Nephron progenitor cell (in vitro differentiated cells): ENCODE data around the gene PKM.

Experiments used
- DNase-seq: peaks from one replicate; pipeline ENCODE4 v3.0.0; 2021
- H3K27ac Mint-ChIP-seq: 2 replicates; pipeline ENCODE4 v1.8.0; 2021; ENCODE audit warnings: mild to moderate bottlenecking, moderate library complexity, mixed read lengths
- H3K27me3 Mint-ChIP-seq: 2 replicates; pipeline ENCODE4 v1.8.0; 2021; ENCODE audit warnings: mild to moderate bottlenecking, low read depth, mixed read lengths; ENCODE audit not compliant: poor library complexity
- H3K36me3 Mint-ChIP-seq: 2 replicates; pipeline ENCODE4 v1.8.0; 2021; ENCODE audit warnings: low read depth, mixed read lengths
- H3K4me1 Mint-ChIP-seq: 2 replicates; pipeline ENCODE4 v1.8.0; 2021; ENCODE audit warnings: mixed read lengths
- H3K4me3 Mint-ChIP-seq: 2 replicates; pipeline ENCODE4 v1.8.0; 2021; ENCODE audit warnings: mild to moderate bottlenecking, moderate library complexity, mixed read lengths
- H3K9me3 Mint-ChIP-seq: 2 replicates; pipeline ENCODE4 v1.8.0; 2021; ENCODE audit warnings: mild to moderate bottlenecking, moderate library complexity, mixed read lengths
- TF ChIP-seq, protein P1 (sequence below): fragments of 200-600 bp; sonication (generic); IDR thresholded peaks from 2 replicates; pipeline ENCODE4 v1.5.0; 2021; ENCODE audit warnings: antibody characterized with exemption

The PKM gene

DNA sequence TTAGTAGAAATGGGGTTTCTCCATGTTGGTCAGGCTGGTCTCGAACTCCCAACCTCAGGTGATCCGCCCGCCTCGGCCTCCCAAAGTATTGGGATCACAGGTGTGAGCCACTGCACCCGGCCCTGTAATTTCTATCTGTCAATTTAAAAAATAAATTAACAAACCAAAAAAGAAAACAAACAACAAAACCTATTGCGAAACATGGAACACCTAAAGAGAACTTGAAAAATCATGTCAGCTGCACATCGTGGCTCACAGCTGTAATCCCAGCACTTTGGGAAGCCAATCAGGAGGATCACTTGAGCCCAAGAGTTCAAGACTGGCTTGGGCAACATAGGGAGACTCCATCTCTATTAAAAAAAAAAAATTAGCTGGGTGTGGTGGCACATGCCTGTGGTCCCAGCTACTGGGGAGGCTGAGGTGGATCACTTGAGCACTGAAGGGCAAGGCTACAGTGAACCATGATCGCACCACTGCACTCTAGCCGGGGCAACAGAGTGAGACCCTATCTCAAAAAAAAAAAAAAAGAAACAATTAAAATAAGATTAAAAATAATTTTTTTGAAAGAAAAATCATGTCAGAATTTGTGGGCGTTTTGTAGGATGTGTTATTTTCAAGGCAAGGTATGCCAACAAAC, 21.8 kb upstream of the PKM start:
- Mint-ChIP-seq H3K27me3 (no peaks in the 10 kb centered on the region), H3K9me3 (no peaks in the 10 kb centered on the region), H3K4me3 (no peak overlapping the region), H3K27ac (no peak overlapping the region), H3K36me3 (peaks cover 66% of the 10 kb centered on the region), H3K4me1 (no peaks in the 10 kb centered on the region)
- TF ChIP-seq, protein P1, sequence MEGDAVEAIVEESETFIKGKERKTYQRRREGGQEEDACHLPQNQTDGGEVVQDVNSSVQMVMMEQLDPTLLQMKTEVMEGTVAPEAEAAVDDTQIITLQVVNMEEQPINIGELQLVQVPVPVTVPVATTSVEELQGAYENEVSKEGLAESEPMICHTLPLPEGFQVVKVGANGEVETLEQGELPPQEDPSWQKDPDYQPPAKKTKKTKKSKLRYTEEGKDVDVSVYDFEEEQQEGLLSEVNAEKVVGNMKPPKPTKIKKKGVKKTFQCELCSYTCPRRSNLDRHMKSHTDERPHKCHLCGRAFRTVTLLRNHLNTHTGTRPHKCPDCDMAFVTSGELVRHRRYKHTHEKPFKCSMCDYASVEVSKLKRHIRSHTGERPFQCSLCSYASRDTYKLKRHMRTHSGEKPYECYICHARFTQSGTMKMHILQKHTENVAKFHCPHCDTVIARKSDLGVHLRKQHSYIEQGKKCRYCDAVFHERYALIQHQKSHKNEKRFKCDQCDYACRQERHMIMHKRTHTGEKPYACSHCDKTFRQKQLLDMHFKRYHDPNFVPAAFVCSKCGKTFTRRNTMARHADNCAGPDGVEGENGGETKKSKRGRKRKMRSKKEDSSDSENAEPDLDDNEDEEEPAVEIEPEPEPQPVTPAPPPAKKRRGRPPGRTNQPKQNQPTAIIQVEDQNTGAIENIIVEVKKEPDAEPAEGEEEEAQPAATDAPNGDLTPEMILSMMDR = no peak
- DNase-seq = no peak

DNA sequence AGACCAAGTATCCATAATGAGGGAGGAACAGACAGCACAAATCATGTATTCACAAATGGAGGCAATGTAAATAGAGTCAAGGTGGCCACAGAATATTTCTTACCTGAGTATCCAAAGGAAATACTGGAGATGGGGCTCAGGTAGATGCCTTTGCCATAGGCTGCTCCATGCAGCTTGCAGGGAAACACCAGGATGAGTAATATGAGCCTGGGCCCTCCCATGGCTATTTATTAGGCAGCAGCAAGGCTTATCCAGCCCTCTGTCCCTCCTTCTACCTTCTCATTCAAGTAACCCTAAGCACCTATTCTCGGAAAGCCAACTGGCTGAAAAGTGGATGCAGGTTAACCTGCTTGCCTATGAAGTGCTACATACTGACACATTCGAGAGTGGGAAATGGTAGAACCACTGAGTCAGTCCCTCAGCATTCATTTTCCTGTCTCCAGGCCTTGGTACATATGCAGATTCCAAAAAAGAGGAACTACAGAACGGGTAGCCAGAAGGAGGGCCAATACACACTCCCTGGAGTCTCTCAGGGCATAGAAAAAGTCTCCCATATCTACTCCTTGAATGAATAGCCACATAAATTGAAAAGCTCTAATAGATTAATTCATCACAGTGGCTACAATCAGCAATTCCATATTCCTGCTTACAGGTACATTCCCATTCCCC, 18.3 kb upstream of the PKM start:
- Mint-ChIP-seq H3K9me3 (no peaks in the 10 kb centered on the region), H3K4me3 (no peak overlapping the region), H3K36me3 (peaks cover 59% of the 10 kb centered on the region), H3K27ac (no peak overlapping the region), H3K4me1 (no peaks in the 10 kb centered on the region), H3K27me3 (no peaks in the 10 kb centered on the region)
- TF ChIP-seq, protein P1 = no peak
- DNase-seq = no peak

DNA sequence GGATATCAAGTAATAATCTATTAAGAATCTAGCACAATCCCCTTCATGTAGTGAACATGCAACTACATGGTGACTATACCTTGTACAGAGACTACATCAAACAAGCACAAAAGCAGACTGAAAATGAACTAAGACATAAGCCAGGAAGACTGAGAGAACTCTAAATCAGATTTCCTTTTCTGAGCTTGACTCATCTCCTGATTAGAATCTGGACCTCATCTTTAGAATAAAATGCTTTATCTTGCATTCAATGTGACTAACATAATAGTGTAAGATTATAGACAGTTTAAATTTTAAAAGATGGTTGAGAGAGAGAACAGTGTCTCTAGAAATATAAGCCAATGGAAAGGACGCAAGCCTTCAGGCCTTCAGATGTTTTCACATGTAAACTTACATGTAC, 17.5 kb upstream of the PKM start:
- Mint-ChIP-seq H3K36me3 (peaks cover 60% of the 10 kb centered on the region), H3K4me3 (no peak overlapping the region), H3K27me3 (no peaks in the 10 kb centered on the region), H3K27ac (no peak overlapping the region), H3K4me1 (no peaks in the 10 kb centered on the region), H3K9me3 (no peaks in the 10 kb centered on the region)
- no peak for DNase-seq
- TF ChIP-seq, protein P1 = no peak

DNA sequence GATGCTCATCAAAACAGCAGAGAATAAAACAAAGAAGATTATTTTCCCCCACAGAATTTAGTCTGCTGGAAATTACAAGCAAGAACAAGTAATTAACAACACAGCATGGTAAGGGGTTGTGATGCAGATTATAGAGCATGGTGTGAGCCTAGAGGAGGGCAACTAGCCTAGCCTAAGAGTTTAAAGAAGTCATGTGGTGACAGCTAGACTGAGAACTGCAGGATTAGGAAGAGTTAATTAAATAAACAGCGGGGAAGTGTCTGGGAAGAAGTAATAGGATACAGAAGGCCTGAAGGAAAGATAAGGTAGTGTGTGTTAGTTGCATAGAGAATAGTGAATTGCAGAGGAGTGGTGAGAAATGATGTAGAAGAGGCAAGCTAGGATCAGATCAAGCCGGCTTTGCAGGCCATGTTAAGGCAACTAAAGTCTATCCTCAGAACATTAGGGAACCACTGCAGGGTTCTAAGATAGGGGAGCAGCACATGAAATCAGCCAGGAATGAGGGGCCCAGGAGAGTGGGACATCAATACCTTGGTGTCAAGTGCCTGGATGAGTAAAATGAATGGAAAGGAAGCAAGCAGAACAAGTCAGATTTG, 11.9 kb upstream of the PKM start:
- H3K27ac Mint-ChIP-seq = peak overlapping the region; percentile 12
- no peaks in the 10 kb centered on the region for H3K9me3 Mint-ChIP-seq
- H3K4me1 Mint-ChIP-seq = no peaks in the 10 kb centered on the region
- H3K4me3 Mint-ChIP-seq = no peak overlapping the region
- TF ChIP-seq, protein P1 = no peak
- peaks cover 52% of the 10 kb centered on the region for H3K36me3 Mint-ChIP-seq
- H3K27me3 Mint-ChIP-seq = no peaks in the 10 kb centered on the region
- no peak for DNase-seq

DNA sequence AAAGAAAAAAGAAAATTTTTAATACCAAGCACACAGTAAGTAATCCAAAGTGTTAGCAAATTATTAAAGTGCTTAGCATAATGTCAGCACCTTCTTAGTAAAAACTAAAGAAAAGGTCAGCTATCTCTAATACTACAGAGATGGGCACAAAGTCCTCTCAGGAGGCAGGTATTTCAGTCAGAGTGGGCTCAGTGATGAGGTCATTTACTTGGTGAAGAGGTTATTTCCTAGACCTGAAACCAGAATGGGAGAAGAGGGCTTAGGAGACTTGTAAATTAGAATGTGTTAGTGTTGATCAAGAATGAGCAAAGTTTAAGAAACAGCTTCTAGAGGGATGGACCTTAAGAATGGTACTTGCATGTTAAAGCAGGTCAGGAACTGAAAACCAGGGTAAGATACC, 8.7 kb upstream of the PKM start:
- Mint-ChIP-seq H3K27ac (peak overlapping the region; percentile 43), H3K9me3 (no peaks in the 10 kb centered on the region), H3K4me3 (no peak overlapping the region), H3K27me3 (no peaks in the 10 kb centered on the region), H3K4me1 (no peaks in the 10 kb centered on the region), H3K36me3 (peaks cover 38% of the 10 kb centered on the region)
- TF ChIP-seq, protein P1 = no peak
- no peak for DNase-seq
